ENCODE measurements around the gene UBE2D2.
A peak's percentile ranks its signal among the peaks of the same experiment; 100 is the strongest.
"Not testable (repeated sequence)": the region's sequence is repeated elsewhere in the genome, so short reads cannot be mapped to it uniquely, and the experiment has no call there.

UBE2D2 gene

GRCh38 chr5:139549162-139549894 lies 11.8 kb upstream of the UBE2D2 start:
- no peak for DNase-seq (ENCODE audit: low read depth, low spot score)

- not testable (repeated sequence) for DNase-seq (ENCODE audit: low read depth, low spot score)
These were observed 10.9 kb upstream of the UBE2D2 start for GRCh38 chr5:139550051-139550872.

DNA sequence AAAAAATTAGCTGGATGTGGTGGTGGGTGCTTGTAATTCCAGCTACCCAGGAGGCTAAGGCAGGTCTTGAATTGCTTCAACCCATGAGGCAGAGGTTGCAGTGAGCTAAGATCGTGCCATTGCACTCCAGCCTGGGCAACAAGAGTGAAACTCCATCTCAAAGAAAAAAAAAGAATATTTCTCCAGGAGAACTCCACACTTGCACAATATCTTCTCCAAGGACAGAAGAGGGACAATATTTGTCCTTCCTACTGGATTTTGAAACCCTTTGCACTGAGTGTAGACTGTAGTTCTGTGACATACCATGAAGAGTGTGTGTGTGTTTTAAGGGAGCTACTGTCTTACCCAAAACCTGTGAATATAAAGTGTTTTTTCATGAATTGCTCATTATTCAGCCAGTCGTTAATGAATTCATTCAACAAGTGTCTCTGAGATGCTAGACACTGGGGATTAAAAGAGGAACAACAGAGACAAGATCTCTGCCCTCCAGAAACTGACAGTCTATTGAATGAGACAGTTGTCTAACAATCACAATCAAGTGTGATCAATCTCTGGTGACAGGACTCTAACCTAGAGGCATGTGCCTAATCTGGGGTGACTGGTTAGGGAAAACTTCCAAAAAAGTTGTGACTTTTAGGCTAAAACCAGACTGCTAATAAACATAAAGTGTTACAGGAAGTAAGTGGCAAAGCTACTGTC lies 9.8 kb upstream of the UBE2D2 start:
- no peak for DNase-seq (ENCODE audit: low read depth, low spot score)

- DNase-seq (ENCODE audit: low read depth, low spot score) = no peak
These were observed 8.1 kb upstream of the UBE2D2 start for GRCh38 chr5:139552893-139553575.

GRCh38 chr5:139554264-139554663 lies 6.9 kb upstream of the UBE2D2 start:
- no peak for DNase-seq (ENCODE audit: low read depth, low spot score)

- no peak for DNase-seq (ENCODE audit: low read depth, low spot score)
These were observed 3.3 kb upstream of the UBE2D2 start for GRCh38 chr5:139557811-139558210.

DNA sequence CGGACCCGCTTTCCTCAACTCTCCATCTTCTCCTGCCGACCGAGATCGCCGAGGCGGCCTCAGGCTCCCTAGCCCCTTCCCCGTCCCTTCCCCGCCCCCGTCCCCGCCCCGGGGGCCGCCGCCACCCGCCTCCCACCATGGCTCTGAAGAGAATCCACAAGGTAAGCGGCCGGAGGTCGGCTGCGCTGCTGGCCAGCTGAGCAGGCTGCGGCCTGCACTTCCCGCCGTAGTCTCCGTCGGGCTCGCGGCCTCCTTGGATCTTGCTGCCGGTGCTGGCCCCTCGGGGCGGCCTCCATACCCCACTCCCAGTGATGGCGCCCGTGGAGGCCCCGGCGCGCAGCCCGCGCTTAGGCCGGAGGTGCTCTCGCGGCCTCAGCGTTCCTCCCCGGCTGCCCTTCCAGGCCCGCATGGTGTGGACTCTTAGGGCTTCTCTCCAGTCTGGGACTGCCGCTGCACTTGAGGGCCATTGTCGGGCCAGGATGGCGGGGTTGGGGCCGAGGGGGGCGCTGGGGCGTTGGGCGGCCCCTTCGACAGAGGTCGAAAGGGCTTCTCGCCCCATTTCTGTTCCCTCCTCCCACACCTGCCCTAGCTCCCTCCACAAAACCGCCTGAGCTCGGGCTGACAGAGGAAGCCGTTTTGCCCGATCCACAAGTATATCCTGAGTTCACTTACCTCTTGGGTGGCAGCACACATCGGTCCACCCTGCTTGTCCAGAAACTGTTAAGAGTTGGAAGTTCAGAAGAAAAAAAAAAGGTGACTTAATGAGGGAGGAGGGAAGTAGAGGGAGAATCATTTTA lies 714 bp downstream of the UBE2D2 start:
- DNase-seq (ENCODE audit: low read depth, low spot score) = peak; percentile 16

DNA sequence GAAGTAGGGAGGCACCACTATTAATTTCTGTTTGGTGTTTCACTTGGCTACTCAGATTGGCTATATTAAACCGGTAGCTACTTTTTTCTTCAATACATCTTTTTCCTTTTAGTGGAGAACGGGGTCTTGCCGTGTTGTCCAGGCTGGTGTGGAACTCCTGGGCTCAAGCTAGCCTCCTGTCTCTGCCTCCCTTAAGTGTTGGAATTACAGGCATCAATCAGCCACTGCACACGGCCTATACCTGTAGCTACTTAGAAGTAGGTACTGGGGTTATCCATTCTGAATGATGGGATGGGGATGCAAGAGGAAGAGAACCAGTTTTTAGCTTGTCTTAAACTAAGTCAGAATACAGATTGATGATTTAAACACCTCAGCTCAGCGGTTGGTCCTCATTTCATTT lies 1.7 kb downstream of the UBE2D2 start:
- no peak for DNase-seq (ENCODE audit: low read depth, low spot score)

- peak; percentile 16 for DNase-seq (ENCODE audit: low read depth, low spot score)
These were observed 4.5 kb downstream of the UBE2D2 start for GRCh38 chr5:139565411-139566305.

DNA sequence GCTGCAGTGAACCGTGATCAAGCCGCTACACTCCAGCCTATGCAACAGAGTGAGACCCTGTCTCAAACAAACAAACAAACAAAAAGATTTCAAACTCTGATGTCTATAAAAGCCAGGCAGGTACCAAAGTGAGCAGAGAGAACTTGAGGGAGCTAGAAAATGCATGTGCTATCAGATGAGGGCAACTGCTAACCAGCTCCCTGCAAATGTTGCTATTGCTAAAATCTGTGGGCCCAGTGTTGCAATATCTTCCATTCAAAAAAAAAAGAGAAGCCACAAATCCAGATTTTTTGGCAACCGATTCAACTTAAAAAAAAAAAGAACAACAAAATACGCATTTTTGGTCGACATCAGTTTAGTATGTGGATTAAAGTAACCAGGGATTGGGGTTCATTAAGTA lies 5.5 kb downstream of the UBE2D2 start:
- DNase-seq (ENCODE audit: low read depth, low spot score) = no peak

DNA sequence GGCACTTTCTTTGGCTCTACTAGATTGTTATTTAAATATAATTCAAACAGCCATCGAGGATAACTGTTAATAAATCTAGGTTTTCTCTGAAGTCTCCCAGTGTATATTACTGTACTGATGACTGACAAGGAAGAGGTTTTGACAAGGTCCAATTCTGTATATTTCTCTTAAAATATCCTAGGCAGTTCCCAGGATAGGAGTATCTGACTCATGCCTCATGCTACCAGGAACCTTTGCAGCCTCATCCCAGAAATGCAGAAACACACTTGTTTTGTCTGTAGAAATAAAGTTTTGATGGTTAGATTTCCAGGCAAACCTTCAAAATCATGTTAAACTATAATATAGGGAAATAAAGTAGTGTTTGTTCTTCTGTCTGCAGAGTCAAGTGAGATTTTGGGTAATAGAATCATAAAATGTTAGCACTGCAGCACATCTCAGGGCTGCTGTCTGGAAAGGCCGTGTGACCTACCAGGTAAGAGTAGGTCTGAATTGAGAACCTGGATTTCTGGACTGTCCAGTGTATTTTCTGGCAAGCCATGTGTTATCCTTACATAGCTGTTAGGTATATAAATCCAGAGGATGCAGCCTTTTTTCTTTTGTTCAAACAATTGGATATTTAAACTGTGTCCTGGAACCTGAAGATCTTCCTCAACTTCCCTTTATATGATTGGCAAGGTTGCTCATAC lies 8.3 kb downstream of the UBE2D2 start:
- no peak for DNase-seq (ENCODE audit: low read depth, low spot score)

GRCh38 chr5:139571543-139571942 lies 10.4 kb downstream of the UBE2D2 start:
- DNase-seq (ENCODE audit: low read depth, low spot score) = no peak

DNA sequence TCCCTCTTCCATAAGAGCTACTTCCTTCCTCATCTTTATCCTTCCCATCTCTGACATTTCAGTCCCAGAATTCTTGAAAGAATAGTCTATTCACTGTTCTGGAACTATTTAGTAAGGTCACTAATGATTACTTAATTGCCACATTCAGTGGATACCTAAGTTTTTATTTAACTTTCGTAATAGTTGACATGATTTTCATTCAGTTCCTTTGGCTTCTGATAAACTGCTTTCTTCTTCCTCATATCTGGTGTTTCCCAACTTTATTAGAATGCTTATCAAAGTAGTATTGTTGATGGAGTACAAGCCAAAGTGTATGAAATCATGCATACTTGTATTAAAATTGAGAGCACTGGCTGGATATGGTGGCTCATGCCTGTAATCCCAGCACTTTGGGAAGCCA lies 10.8 kb downstream of the UBE2D2 start:
- DNase-seq (ENCODE audit: low read depth, low spot score) = no peak

DNA sequence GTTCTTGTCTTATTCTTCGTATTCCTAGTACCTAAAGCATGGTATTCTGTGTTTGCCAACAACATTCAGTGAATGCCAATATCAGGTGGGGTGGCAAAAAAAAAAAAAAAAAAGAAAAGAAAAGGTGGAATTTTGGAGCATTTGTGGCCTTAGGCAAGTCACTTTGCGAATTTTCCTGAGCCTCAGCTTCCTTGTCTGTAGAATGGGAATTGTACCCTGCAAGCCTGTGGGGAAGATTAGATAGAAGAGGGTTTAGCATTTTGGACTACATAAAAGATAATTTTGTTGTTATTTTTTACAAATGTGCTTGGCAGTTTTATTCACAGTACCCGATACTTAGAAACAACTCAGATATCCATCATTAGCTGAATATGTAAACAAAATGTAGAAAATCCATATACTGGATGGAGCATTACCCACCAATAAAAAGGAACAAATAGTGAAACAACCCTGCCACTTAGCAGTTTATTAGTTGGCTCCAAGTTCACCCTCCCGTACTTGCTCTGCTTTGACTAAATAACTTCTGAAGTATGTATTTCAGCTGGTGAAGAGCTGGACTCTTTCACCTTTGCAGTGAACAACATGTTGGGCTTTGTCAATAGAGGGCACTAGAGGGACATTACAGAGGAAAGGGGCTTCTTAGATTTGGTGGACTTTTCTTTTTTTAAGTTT lies 13.6 kb downstream of the UBE2D2 start:
- no peak for DNase-seq (ENCODE audit: low read depth, low spot score)

DNA sequence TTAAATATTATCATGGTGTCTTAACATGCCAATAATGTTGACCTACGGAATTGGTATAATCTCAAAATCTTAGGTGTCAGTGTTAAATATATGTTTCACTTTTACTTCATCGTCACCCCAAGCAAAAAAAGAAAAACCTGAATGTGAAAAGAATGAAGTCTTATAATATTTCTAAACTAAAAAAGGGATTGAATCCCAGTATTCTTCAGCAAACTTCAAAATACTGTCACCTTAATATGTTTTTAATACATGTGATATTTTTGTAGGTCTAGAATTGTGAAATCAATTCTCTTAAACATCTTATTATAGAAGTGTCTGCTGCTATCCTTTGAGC lies 14.1 kb downstream of the UBE2D2 start:
- no peak for DNase-seq (ENCODE audit: low read depth, low spot score)

DNA sequence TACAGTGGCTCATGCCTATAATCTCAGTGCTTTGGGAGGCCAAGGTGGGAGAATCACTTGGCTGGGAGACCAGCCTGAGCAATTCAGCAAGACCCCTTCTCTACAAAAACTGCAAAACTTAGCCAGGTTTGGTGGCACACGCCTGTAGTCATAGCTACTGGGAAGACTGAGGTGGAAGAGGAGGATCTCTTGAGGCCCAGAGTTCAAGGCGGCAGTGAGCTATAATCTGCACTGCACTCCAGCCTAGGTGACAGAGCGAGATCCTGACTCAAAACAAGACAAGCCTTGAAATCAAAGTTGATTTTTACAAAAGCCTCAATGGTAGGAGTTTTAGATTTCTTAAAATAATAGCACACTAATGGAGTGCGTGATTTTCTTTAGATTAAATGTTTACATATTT lies 14.6 kb downstream of the UBE2D2 start:
- no peak for DNase-seq (ENCODE audit: low read depth, low spot score)

DNA sequence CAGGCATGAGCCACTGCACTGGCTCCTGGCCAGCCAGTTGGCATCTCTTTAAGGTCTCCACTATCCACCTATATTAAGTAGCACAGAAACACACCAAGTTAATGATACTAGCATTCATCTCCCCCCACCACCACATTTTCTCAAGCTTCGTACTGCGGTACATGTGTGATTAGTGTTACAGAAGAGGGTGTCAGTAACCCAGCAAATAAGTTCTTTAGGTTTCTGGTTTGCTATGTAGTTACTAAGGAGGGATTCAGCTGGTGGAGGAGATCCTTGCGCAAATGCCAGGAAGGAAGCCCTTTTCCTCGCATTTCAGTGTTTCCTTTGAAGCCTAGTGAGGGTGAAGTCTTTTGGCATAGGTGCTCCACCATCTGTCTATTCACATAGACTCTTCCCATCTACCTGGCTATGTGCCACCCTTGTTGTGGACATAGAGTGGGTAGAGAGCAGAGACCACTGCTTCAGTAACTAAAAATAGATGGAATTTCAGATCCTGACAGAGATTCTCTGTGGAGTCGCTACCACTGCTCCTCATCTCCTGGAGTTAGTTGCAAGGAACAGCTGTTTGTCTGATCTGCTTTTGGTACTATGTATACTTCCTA lies 16.7 kb downstream of the UBE2D2 start:
- DNase-seq (ENCODE audit: low read depth, low spot score) = no peak

DNA sequence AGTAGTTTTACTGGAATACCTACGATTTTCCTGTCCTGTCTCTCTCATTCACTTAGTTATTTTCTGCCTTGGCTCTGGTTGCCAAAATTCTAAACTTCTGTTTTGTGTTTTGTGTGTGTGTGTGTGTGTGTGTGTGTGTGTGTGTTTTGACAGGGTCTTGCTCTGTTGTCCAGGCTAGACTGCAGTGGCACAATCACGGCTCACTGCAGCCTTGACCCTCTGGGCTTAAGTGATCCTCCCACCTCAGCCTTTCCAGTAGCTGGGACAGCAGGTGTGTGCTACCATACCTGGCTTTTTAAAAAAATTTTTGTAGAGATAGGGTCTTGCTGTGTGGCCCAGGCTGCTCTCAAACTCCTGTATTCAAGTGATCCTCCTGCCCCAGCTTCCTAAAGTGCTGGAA lies 17.2 kb downstream of the UBE2D2 start:
- no peak for DNase-seq (ENCODE audit: low read depth, low spot score)

DNA sequence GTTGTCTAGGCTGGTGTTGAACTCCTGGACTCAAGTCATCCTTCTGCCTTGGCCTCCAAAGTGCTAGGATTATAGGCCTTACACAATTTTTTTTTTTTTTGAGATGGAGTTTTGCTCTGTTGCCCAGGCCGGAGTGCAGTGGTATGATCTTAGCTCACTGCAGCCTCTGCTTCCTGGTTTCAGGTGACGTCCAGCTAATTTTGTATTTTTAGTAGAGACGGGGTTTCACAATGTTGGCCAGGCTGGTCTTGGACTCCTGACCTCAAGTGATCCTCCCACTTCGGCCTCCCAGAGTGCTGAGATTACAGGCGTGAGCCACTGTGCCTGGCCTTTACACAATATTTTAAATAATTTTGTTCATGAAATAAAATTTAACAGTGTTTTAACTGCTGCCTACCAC lies 21.0 kb downstream of the UBE2D2 start:
- not testable (repeated sequence) for DNase-seq (ENCODE audit: low read depth, low spot score)

Measured in activated CD4-positive, CD25-positive, alpha-beta regulatory T cell treated with anti-CD3 and anti-CD28 coated beads, Interleukin-2, amount 50 U/mL, for 16 hours (primary cell).